ENCODE measurements around the gene TMC5.

TMC5 gene

DNA sequence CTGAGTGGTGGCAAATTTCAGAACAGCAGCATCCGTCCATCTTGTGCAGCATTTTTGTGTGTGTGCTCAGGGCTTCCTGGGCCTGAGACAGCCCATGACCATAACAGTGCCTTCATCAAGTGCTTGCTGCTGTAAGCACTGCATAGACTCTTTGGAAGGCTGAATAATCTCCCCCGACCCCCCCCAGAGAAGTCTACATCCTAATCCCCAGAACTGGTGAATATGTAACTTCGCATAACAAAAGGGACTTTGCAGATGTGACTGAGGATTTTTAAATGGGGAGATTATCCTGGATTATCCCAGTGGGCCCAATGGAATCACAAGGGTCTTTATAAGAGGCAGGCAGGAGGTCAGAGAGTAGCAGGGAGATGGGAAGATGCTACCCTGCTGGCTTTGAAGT is 50.6 kb downstream of the TMC5 start:
- DNase-seq: no peak

DNA sequence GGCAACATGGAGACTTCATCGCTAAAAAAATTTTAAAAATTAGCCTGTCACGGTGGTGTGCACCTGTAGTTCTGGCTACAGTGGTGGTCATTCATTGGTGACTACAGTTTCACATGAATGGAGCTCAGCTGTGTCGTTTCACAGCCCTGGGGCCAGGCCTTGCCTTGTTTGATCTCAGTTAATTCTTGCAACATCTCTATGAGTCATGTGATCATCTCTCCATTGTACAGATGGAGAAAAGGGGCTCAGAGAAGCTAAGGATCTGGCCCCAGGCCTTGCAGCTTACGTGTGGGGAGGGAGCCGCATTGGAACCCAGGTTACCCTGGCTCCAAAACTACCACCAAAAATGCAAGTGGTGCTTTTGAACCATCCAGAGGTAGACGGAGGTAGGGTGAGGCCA is 54.8 kb downstream of the TMC5 start:
- DNase-seq: no peak

DNA sequence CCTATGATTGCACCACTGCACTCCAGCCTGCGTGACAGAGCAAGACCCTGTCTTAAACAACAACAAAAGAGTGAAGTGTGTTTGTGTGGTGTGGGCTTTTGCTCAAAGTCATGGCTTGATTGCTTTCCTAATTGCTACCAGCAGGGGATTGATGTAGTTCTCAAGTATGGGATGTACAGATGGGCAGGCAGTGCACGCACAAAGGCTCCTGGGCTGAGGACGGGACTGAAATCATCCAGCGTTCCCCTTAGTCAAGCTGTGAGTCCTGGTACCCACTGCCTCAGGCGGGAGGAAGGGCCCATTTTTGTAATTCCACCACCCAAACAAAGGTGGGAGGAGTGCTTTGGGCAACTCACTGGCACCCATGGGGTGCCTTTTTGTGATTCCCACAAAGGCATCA is 56.9 kb downstream of the TMC5 start:
- DNase-seq: no peak

DNA sequence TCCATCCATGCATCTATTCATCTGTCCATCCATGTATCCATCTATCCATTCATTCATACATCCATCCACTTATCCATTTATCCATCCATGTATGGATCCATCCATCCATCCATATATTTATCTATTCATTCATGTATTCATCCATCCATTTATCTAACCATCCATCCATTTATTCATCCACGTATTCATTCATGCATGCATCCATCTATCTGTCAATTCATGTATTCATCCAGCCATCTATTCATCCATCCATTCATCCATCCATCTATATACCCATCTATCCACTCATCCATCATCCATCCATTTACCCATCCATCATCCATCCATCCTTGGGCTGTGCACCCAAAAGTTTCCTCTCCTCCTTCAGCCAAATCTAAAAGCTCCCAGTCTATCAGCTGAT is 60.8 kb downstream of the TMC5 start:
- DNase-seq: no peak

- no peak for DNase-seq
Observed at GRCh38 chr16:19479302-19479721, 61.6 kb downstream of the TMC5 start.

GRCh38 chr16:19481296-19481695 is 63.6 kb downstream of the TMC5 start:
- DNase-seq: no peak

DNA sequence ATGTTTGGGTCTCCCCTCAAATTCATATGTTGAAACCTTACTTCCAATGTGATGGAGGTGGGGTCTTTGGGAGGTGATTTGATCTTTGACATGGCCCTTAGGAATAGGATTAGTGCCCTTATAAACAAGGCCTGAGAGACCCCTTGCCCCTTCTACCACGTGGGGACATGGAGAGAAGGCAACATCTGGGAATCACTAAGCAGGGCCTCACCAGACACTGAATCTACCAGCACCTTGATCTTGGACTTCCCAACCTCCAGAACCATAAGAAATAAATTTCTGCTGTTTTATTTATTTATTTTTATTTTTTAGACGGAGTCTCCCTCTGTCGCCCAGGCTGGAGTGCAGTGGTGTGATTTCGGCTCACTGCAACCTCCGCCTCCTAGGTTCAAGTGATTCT is 64.1 kb downstream of the TMC5 start:
- no peak for DNase-seq

GRCh38 chr16:19482291-19482690 is 64.6 kb downstream of the TMC5 start:
- no peak for DNase-seq

- no peak for DNase-seq
Observed at GRCh38 chr16:19484096-19484495, 66.4 kb downstream of the TMC5 start.

DNA sequence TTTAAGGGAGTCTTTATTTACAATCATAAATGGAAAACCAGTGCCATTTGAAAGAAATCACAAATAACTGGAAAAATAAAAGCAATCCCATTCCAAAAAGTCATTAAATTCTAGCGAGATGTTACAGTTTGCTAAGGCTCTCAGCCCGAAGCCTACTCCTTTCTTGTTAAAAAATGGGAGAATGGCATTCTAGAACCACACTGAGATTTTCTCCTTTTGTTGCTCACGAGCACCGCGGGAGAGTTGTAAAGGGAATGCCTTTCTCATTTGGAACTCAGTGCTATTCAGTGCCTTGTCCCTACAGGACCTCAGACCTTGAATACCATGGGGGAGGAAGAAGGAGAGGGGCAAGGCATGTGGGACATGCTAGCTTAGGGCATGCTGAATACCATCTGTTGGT is 67.9 kb downstream of the TMC5 start:
- DNase-seq: no peak

GRCh38 chr16:19486051-19486450 is 68.4 kb downstream of the TMC5 start:
- DNase-seq: no peak

DNA sequence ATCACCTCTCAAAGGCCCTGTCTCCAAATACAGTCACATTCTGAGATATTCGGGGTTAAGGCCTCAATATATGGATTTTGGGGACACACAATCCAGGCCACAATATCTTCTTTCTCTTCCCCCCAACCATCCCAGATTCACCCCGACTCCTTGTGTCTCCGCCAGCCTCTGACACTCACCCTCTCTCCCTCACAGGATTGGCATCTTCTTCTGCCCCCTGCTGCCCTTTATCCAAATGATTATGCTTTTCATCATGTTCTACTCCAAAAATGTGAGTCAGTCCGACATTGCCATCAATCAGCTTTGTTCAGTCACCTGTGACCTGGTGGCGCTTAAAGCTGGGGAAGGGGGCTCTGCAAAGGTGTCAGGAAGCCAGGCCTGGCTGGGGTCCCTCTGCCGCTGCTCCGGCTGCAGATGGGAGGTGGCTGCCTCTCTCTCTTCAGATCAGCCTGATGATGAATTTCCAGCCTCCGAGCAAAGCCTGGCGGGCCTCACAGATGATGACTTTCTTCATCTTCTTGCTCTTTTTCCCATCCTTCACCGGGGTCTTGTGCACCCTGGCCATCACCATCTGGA is 69.2 kb downstream of the TMC5 start:
- DNase-seq: no peak

- no peak for DNase-seq
Observed at GRCh38 chr16:19488213-19488640, 70.5 kb downstream of the TMC5 start.

DNA sequence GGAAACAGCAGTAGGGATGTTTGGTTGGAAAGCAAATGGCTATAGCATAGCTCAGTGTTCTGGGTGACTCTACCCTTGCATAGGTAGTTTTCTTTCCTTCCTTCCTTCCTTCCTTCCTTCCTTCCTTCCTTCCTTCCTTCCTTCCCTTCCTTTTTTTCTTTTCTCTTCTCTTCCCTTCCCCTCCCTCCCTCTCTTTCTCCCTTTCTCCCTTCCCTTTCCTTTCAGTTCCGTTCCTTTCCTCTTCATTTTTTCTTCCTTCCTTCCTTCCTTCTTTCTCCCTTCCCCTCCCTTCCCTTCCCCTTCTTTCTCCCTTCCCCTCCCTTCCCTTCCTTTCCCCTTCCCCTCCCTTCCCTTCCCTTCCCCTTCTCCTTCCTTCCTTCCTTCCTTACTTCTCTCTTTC is 72.9 kb downstream of the TMC5 start:
- no peak for DNase-seq

- no peak for DNase-seq
Observed at GRCh38 chr16:19497176-19497575, 79.5 kb downstream of the TMC5 start.

- DNase-seq: no peak
Observed at GRCh38 chr16:19499006-19499405, 81.3 kb downstream of the TMC5 start.

DNA sequence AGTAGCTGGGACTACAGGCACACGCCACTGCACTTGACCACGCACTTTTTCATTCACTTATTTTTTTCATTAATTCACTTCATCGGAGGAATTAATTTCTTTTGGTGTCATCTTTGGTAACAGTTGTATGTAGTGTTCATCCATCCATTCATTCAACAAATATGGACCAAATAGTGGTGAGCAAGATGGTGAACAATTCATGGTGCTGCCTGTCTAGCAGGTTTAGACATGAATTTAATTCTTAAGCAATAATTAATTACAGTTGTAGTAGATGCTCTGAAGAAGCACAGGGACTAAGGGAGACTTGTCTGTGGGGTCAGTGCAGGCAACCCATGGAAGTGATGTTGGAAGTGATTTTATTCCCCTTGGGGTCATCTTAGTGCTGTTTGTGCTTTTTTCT is 81.8 kb downstream of the TMC5 start:
- no peak for DNase-seq

- DNase-seq: peak; percentile 68
Observed at GRCh38 chr16:19502395-19503131, 84.9 kb downstream of the TMC5 start.

GRCh38 chr16:19503461-19504075 is 85.9 kb downstream of the TMC5 start:
- DNase-seq: no peak

DNA sequence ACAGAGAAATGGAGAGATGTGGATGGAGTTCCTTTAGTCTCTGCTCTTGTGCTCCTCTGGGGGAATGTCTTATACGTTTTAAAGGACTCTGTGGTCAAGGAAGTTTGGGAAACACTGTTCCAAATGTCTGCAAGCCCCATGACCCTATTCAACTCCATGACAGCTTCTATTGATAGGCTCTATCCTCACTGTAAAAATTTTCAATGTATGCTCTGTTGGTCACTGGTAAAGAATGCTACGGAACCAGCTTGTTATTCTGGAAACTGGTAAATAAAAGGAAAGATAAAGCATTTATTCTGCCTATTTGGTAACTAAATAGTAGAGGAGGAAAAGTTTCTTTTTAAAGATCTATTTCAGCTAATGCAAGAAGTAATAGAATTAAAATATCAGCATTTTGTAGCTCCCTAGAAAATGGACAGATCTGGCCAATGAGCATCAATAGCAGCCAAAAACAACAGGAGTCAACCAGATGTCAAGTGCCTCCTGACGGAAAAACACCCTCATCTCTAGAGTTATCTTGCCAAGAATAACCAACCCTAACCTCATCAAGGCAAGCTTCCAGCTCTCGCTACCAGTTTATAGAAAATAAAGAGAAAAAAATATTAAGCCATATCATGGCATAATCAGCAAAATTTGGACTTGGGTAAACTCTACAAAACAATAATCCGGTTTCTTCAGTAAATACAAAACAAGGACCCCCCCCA is 88.1 kb downstream of the TMC5 start:
- no peak for DNase-seq

DNA sequence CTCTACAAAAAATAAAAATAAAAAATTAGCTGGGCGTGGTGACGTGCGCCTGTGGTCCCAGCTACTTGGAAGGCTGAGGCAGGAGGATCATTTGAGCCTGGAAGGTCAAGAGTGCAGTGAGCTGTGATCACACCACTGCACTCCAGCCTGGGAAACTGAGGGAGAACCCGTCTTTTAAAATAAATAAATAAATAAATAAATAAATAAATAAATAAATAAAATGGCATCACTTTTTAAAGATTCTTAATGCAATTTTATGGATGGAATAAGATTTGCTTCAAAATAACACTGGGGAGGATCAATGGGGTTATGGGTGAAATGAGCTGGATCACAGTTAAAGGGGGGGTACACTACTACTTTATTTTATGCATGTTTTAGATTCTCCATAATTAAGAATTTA is 89.3 kb downstream of the TMC5 start:
- no peak for DNase-seq

GRCh38 chr16:19507867-19508266 is 90.2 kb downstream of the TMC5 start:
- no peak for DNase-seq

- no peak for DNase-seq
Observed at GRCh38 chr16:19512297-19512696, 94.6 kb downstream of the TMC5 start.

Data from NCI-H1930 (cell line).